ENCODE data around the gene IRF7. TPM values are rescaled to one million over a fixed set of nuclear protein-coding genes. Genes with fewer than 3 reads are reported as not detected.

Gene IRF7
- total and polyA plus RNA-seq, 2 of the 4 experiments (the other 2 are of a cell fraction): 1.6 to 4.5 TPM

GRCh38 chr11:643849-644738 lies 28.3 kb upstream of the IRF7 start:
- H4K8ac ChIP-seq (ENCODE audit: low read depth in 2 of 2, low read length in 2 of 2): no peak overlapping the region
- POLR2A ChIA-PET (ENCODE audit: unreplicated experiment): no interaction called here
- no peak for DNase-seq
- no peak for TF ChIP-seq CHD1 (IDR thresholded peaks at IDR 0.05; ENCODE audit: low read depth, low read length)
- TF ChIP-seq POLR2A (IDR thresholded peaks at IDR 0.05; ENCODE audit: low read depth, low read length): no peak
- TF ChIP-seq FOS (IDR thresholded peaks at IDR 0.05; ENCODE audit: low read depth, low read length): no peak
- no peak for TF ChIP-seq USF2 (IDR thresholded peaks at IDR 0.05; ENCODE audit: low read depth, low read length)
- no peak for TF ChIP-seq CTCF (conservative IDR thresholded peaks at IDR 0.05; ENCODE audit: low read depth, low read length)
- no peak for TF ChIP-seq BHLHE40 (IDR thresholded peaks at IDR 0.05; ENCODE audit: low read depth, low read length)
- no peak for TF ChIP-seq CEBPB (IDR thresholded peaks at IDR 0.05; ENCODE audit: low read depth, low read length)
- TF ChIP-seq MXI1 (IDR thresholded peaks at IDR 0.05; ENCODE audit: borderline replicate concordance, low read depth, low read length): no peak
- TF ChIP-seq RAD21 (IDR thresholded peaks at IDR 0.05; ENCODE audit: low read length): no peak
- TF ChIP-seq MAFK (IDR thresholded peaks at IDR 0.05; ENCODE audit: low read depth, low read length): no peak
- no peak for TF ChIP-seq RFX5 (IDR thresholded peaks at IDR 0.05; ENCODE audit: low read depth, low read length)
- TF ChIP-seq NFE2L2 (IDR thresholded peaks at IDR 0.05; ENCODE audit: low read depth, low read length): no peak
- no peak for TF ChIP-seq MAZ (IDR thresholded peaks at IDR 0.05; ENCODE audit: borderline replicate concordance, low read depth, low read length)
- no peak for TF ChIP-seq RCOR1 (IDR thresholded peaks at IDR 0.05; ENCODE audit: insufficient replicate concordance, low read length)
- TF ChIP-seq ELK1 (IDR thresholded peaks at IDR 0.05; ENCODE audit: borderline replicate concordance, low read depth, low read length): no peak

More at GRCh38 chr11:643849-644738, 28.3 kb upstream of the IRF7 start:
- H3K4ac ChIP-seq (ENCODE audit: low read depth, low read length): no peak overlapping the region
- H3K9me3 ChIP-seq (ENCODE audit: control insufficient read depth, insufficient read depth, low read length): no peaks in the 10 kb centered on the region
- H3K79me1 ChIP-seq (ENCODE audit: low read depth in 1 of 2, low read length in 2 of 2): no peaks in the 10 kb centered on the region
- no peak overlapping the region for H3K18ac ChIP-seq (ENCODE audit: low read depth, low read length)
- H4K5ac ChIP-seq (ENCODE audit: low read depth, low read length): no peak overlapping the region
- peak overlapping the region; percentile 65 for H2AK9ac ChIP-seq (replicated peaks; ENCODE audit: low read depth, low read length, poor library complexity)
- intact Hi-C loops (cut with micrococcal nuclease) (no loop called here), in situ Hi-C loops (cut with MboI; ENCODE audit: low sequenced_read_pairs) (no loop called here), dilution Hi-C loops (cut with HindIII; ENCODE audit: low sequenced_read_pairs, unreplicated experiment) (no loop called here)
- CTCF ChIA-PET: no interaction called here
- 77% methylated on average over 17 of the region's 50 CpGs; no CpG with 5 or more reads in 1 of the 2 experiments for WGBS, 2 experiments (ENCODE audit: extremely low coverage in 2 of 2, insufficient read length in 1 of 2)
- no peak overlapping the region for H3K9ac ChIP-seq (ENCODE audit: low read depth, low read length)
- BruUV-seq (replicated peaks): no TSS peak
- no peak overlapping the region for H3K27ac ChIP-seq (ENCODE audit: insufficient read depth, low read length)
- H2BK5ac ChIP-seq (ENCODE audit: low read depth, low read length, poor library complexity, severe bottlenecking): no peak overlapping the region
- no peak overlapping the region for H4K91ac ChIP-seq (ENCODE audit: insufficient read depth, low read depth, low read length)
- no peaks in the 10 kb centered on the region for H3K9me1 ChIP-seq (ENCODE audit: insufficient read depth, low read length)
- H2BK20ac ChIP-seq (ENCODE audit: low read depth, low read length): no peak overlapping the region
- no peak overlapping the region for H2BK15ac ChIP-seq (ENCODE audit: low read depth, low read length)
- H3K4me1 ChIP-seq (ENCODE audit: control insufficient read depth, insufficient read depth, low read length): no peaks in the 10 kb centered on the region
- H4K20me1 ChIP-seq (ENCODE audit: insufficient read depth, low read length): peaks cover 8% of the 10 kb centered on the region
- no peak overlapping the region for H2AK5ac ChIP-seq (ENCODE audit: low read depth, low read length)
- H3K4me3 ChIP-seq (ENCODE audit: insufficient read depth, low read depth, low read length): no peak overlapping the region
- no peak overlapping the region for H3K23ac ChIP-seq (ENCODE audit: low read depth, low read length)
- H3K14ac ChIP-seq (replicated peaks; ENCODE audit: low read depth, low read length): no peak overlapping the region
- no peak for ATAC-seq (ENCODE audit: low read depth)
- no peak overlapping the region for H3K4me2 ChIP-seq (ENCODE audit: low read depth, low read length)
- peak overlapping the region; percentile 23 for H2AFZ ChIP-seq (replicated peaks; ENCODE audit: low read length, poor library complexity)
- no peaks in the 10 kb centered on the region; the same call in 1 of the 2 replicates for H3K27me3 ChIP-seq (ENCODE audit: control insufficient read depth, insufficient read depth, low read length)
- H3K36me3 ChIP-seq (ENCODE audit: control insufficient read depth, insufficient read depth, low read length): peaks cover 22% of the 10 kb centered on the region
- no peak overlapping the region for H2BK120ac ChIP-seq (ENCODE audit: low read depth, low read length)
- no peak overlapping the region for H3K56ac ChIP-seq (ENCODE audit: extremely low read depth, insufficient read depth, low read length)
